ENCODE measurements around the gene PARVB.

The PARVB gene

GRCh38 chr22:44206696-44207095, 182.6 kb downstream of the PARVB start:
- no peak for DNase-seq

- DNase-seq, result no peak
Observed at GRCh38 chr22:44207173-44207980, 183.3 kb downstream of the PARVB start.

DNA sequence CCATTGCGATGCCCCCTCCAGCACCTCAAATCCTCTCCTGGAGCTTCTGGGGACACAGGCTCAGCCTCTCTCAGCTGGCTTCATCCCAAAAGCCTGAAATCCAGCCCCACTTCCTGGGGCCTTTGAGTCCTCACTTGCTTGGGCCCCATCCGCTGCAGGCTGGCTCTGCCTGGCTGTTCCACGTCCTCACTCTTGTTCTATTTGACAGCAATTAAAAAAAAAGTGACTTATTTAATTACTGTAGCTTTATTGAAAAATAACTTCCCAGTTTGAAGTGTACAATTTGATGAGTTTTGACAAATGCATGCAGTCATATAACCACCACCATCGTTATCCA, 183.8 kb downstream of the PARVB start:
- DNase-seq, result no peak

DNA sequence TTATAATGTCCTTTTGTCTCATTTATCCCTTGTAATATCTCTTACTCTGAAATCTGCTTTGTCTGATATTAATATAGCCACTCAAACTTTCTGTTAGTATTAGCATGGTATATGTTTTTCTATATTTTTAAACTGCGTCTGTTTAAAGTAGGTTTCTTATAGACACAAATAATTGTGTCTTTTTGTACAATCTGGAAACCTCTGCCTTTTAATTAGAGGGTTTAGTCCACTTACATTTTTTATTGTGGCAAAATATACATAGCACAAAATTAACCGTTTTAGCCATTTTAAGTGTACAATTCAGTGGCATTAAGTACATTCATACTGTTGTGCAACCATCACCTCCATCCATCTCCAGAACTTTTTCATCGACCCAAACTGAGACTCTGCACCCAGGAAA, 185.2 kb downstream of the PARVB start:
- no peak for DNase-seq

GRCh38 chr22:44210722-44211121, 186.6 kb downstream of the PARVB start:
- no peak for DNase-seq

DNA sequence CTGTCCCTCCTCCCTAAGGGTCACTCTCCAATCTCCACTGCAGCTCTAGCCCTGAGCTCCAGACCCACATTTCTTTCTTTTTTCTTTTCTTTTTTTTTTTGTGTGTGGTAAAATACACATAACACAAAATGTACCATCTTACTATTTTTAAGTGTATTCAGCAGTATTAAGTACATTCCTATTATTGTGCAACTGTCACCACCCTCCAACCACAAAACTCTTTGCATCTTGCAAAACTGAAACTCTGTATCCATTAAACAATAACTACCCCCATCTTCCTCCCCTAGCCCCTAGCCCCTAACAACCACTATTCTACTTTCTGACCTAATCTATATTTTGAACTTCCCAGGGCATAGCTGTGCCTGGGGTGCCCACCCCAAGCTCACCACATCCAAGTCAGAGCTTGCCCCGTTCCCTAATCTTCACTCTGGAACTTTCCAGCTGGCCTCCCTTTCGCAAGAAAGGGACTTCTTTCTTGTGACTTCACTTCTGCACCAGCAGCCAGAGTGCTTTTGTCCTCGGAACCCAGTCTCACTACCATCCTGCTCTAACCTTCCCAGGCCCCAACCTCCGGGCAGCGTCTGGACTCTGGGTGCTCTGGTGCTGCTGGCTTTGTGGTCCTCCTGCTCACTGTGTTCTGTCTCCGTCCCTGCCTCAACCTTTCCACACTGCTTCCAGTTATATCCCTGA, 187.3 kb downstream of the PARVB start:
- DNase-seq, result no peak

DNA sequence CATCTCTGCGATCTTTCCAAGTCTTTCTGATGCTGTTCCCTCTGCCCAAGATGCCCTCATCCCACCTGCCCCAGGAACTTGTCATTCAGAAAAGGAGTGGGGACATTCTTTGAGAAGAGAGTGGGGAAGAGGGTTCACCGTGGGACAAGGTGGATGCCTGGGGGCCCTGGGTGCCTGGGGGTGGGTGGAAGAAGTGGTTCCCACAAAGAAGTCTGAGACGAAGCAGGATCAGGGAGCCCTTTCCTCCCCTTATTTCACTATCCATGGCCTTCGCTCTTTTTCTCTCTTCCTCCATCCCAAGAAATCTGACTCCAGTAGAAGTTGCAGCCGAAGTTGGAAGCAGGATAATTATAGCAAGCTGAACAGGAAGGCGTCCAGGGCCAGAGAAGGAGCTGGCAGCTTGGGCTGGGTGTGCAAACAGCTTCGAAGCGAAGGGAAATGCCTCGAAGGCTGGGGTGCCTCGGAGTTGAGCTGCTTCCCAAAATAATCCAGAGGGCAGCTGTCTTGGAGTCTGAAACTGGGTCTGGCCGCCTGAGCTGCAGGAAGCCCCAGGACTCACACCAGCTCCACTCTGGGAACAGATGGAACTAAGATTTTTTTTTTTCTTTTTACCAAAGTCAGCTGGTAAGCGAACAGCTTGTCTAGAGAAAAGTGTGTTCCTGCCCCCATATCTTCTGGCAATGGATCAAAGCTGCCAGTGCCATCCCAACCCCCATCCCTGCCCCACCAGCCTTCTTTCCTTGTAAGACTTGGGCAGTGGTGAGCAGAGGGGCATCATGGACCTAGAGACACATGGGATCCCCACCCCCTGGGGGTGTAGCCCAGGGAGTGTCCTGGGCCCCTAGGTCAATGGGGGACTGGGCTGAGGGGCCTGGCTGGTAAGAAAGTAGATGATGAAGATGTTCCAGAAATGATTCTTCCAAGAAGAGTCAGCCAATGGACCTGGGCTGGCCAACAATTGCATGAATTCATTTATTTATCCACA, 188.1 kb downstream of the PARVB start:
- no peak for DNase-seq

- no peak for DNase-seq
Observed at GRCh38 chr22:44212936-44213335, 188.8 kb downstream of the PARVB start.

DNA sequence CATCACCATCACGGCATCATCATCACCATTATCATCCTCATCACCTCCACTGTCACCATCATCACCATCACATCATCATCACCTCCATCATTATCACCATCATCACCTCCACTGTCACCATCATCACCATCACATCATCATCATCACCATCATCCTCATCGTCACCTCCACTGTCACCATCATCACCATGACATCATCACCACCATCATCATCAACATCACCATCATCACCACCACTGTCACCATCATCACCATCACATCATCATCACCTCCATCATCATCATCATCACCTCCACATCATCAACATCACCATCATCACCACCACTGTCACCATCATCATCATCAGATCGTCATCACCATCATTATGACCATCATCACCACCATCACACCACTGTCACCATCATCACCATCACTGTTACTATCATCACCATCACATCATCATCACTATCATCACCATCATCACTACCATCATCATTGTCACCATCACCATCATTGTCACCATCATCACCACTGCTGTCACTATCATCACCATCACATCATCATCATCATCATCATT, 189.5 kb downstream of the PARVB start:
- no peak for DNase-seq

GRCh38 chr22:44214187-44214586, 190.1 kb downstream of the PARVB start:
- no peak for DNase-seq

GRCh38 chr22:44214764-44215163, 190.7 kb downstream of the PARVB start:
- DNase-seq, result no peak

GRCh38 chr22:44215287-44215686, 191.2 kb downstream of the PARVB start:
- DNase-seq, result no peak

GRCh38 chr22:44217346-44217745, 193.2 kb downstream of the PARVB start:
- DNase-seq, result no peak

GRCh38 chr22:44218071-44218470, 194.0 kb downstream of the PARVB start:
- DNase-seq, result no peak

DNA sequence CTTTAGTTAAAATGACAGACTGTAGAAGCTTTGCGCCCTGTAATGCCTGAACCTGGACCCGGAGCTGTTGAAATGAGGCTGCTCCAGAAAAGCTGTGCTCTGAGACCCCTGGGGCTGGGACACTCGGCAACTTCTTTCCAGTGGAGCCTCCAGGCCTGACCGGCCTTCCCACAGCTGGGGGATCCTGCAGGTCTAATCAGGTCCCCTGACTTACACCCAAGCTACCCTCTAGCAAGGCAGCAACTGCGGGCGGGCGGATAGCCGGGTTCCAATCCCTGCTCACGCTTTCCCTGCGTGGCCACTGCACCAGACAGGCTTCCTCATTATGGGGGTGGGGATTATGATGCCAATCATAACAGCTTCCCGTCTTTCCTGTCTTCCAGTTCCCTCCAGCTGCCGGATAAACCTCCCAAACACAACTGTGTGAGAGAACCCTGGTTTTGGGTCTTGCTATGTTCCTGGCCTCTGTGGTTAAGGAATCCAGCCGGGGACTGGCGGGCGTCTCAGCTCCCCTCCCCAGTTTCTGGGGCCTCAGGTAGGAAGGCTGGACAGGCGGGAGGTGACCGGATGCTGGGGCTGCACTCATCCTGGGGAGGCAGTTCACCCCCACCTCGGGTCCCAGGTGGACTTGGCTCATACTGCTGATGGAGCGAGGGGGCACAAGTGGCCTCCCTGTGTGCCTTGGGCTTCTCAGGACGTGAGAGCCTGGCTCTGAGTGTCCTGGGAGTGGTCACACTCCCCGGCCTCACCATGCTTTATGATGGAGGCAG, 195.2 kb downstream of the PARVB start:
- no peak for DNase-seq

GRCh38 chr22:44220727-44221680, 196.9 kb downstream of the PARVB start:
- DNase-seq, result no peak

DNA sequence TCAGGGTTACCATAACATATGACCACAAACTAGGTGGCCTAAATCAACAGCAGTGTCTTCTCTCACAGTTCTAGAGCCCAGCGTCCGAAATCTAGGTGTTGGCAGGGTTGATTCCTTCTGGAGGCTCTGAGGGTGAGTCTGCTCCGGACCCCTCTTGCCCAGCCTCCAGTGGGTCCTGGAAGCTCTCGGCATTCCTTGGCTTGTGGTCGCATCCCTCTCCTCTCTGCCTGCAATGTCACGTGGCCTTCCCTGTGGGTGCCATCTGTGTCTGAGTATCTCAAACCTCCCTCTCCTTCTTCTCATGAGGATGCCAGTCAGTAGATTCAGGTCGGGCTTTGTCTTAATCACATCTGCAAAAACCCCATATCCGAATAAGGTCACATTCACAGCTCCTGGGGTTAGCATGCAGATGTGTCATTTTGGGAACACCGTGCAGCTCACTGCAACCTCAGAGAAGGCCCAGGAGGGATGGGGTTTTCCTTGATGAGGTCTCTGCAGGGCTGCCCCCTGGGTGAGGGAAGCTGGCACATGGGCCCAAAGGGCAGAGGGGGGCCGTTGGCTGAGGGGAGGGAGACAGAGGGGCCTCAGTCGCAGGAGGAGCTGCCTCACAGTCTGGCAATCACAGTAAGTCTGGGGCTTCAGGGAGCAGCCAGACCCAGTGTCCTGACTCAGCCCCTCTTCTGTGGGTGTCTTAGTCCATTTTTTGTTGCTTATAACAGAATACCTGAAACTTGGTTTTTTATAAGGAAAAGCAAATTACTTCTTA, 197.8 kb downstream of the PARVB start:
- DNase-seq, result no peak

Data from CD4-positive, alpha-beta T cell treated with Interleukin-21 for 1 hour (primary cell).